Neural cell (in vitro differentiated cells): Measurements from ENCODE around the gene FXYD2. TPM values are rescaled to one million over a fixed set of nuclear protein-coding genes. Genes with fewer than 3 reads are reported as not detected.

Experiments used
- H2AFZ ChIP-seq: fragments of 200-600, 300-800 bp; sonication (generic), shearing (Covaris generic); 2 replicates; pipeline ENCODE4 v1.6.0; 2014; ENCODE audit warnings: low read depth, mild to moderate bottlenecking, antibody characterized with exemption, low read length, moderate library complexity
- H3F3A ChIP-seq: fragments of 200-600 bp; shearing (Covaris generic); 2 replicates; pipeline ENCODE4 v1.6.1; 2016; ENCODE audit warnings: mild to moderate bottlenecking, moderate library complexity, mixed read lengths, antibody characterized with exemption, low read length; ENCODE audit not compliant: insufficient read depth, poor library complexity, severe bottlenecking
- H3K27ac ChIP-seq: fragments of 200-600, 300-800 bp; sonication (generic), shearing (Covaris generic); 2 replicates; pipeline ENCODE4 v1.5.1; 2014; ENCODE audit warnings: mild to moderate bottlenecking, low read length, moderate library complexity
- H3K27me3 ChIP-seq: fragments of 300-800, 200-600 bp; sonication (generic), shearing (Covaris generic); 2 replicates; pipeline ENCODE4 v1.6.0; 2014; ENCODE audit warnings: mild to moderate bottlenecking, low read depth, low read length, moderate library complexity; ENCODE audit not compliant: insufficient read depth
- H3K36me3 ChIP-seq: fragments of 300-800, 200-600 bp; sonication (generic), shearing (Covaris generic); 2 replicates; pipeline ENCODE4 v1.5.1; 2014; ENCODE audit warnings: mild to moderate bottlenecking, antibody characterized with exemption, low read length, moderate library complexity; ENCODE audit not compliant: insufficient read depth
- H3K4me2 ChIP-seq: fragments of 300-800, 200-600 bp; sonication (generic), shearing (Covaris generic); 2 replicates; pipeline ENCODE4 v1.6.0; 2014; ENCODE audit warnings: mild to moderate bottlenecking, low read length
- H3K4me3 ChIP-seq: fragments of 300-800, 200-600 bp; sonication (generic), shearing (Covaris generic); 2 replicates; pipeline ENCODE4 v1.5.1; 2014; ENCODE audit warnings: mild to moderate bottlenecking, low read length, moderate library complexity
- H3K79me2 ChIP-seq: fragments of 200-600 bp; shearing (Covaris generic); replicated peaks from 2 replicates; pipeline ENCODE4 v1.6.0; 2014; ENCODE audit warnings: mild to moderate bottlenecking, low read length, moderate library complexity; ENCODE audit not compliant: insufficient read depth
- H3K9ac ChIP-seq: fragments of 300-800, 200-600 bp; sonication (generic), shearing (Covaris generic); 2 replicates; pipeline ENCODE4 v1.6.1; 2016; ENCODE audit warnings: mild to moderate bottlenecking, low read length, mixed read lengths
- H3K9me2 ChIP-seq: fragments of 200-600 bp; shearing (Covaris generic); 2 replicates; pipeline ENCODE4 v1.6.1; 2016; ENCODE audit warnings: mild to moderate bottlenecking, low read length, mixed read lengths; ENCODE audit not compliant: insufficient read depth
- H3K9me3 ChIP-seq: fragments of 200-600, 300-800 bp; sonication (generic), shearing (Covaris generic); 2 replicates; pipeline ENCODE4 v1.6.1; 2016; ENCODE audit warnings: mild to moderate bottlenecking, mixed run types, low read length, moderate library complexity, mixed read lengths
- H4K20me1 ChIP-seq: fragments of 200-600 bp; shearing (Covaris generic); 2 replicates; pipeline ENCODE4 v1.6.1; 2016; ENCODE audit warnings: mild to moderate bottlenecking, mixed run types; ENCODE audit not compliant: insufficient read depth
- CTCF ChIP-seq: fragments of 450-650 bp; IDR thresholded peaks from 2 replicates; pipeline ENCODE4 v1.5.1; 2014; ENCODE audit warnings: antibody characterized with exemption, mild to moderate bottlenecking, moderate library complexity; ENCODE audit not compliant: poor library complexity, severe bottlenecking
- EP300 ChIP-seq: fragments of 450-650 bp; conservative IDR thresholded peaks from 2 replicates; pipeline ENCODE4 v1.6.1; 2014; ENCODE audit warnings: antibody characterized with exemption, mild to moderate bottlenecking, moderate library complexity; ENCODE audit not compliant: poor library complexity, severe bottlenecking
- EZH2 ChIP-seq: fragments of 200-600, 300-800 bp; shearing (Covaris generic), sonication (generic); IDR thresholded peaks from 2 replicates; pipeline ENCODE4 v1.6.1; 2014; ENCODE audit warnings: antibody characterized with exemption, low read length, borderline replicate concordance, mild to moderate bottlenecking; ENCODE audit not compliant: insufficient read depth, poor library complexity, severe bottlenecking
- MXI1 ChIP-seq: fragments of 450-650 bp; conservative IDR thresholded peaks from 2 replicates; pipeline ENCODE4 v1.6.1; 2014; ENCODE audit warnings: antibody characterized with exemption, mild to moderate bottlenecking; ENCODE audit not compliant: poor library complexity, severe bottlenecking
- POLR2AphosphoS5 ChIP-seq: IDR thresholded peaks from 2 replicates; pipeline ENCODE4 v1.6.1; 2012
- RAD21 ChIP-seq: fragments of 450-650 bp; conservative IDR thresholded peaks from 2 replicates; pipeline ENCODE4 v1.6.1; 2014; ENCODE audit warnings: antibody characterized with exemption, mild to moderate bottlenecking, moderate library complexity
- REST ChIP-seq: IDR thresholded peaks from 2 replicates; pipeline ENCODE4 v1.6.1; 2012; ENCODE audit warnings: borderline replicate concordance
- SMC3 ChIP-seq: fragments of 450-650 bp; conservative IDR thresholded peaks from 2 replicates; pipeline ENCODE4 v1.6.1; 2014; ENCODE audit warnings: antibody characterized with exemption, mild to moderate bottlenecking, moderate library complexity; ENCODE audit not compliant: poor library complexity
- TAF1 ChIP-seq: IDR thresholded peaks from 2 replicates; pipeline ENCODE4 v1.6.1; 2012; ENCODE audit warnings: low read depth
- polyA plus RNA-seq: library from polyadenylated mRNA; depleted of rRNA; stranded (reverse); fragments of >200 nt; gene quantifications from 2 replicates; pipeline ENCODE4 v1.2.3, GENCODE V29; 2014

The FXYD2 gene
- polyA plus RNA-seq, 1 donor from 2014 or later: 4.8 TPM

- Histone ChIP-seq H3K4me2 (no peak overlapping the region), H3K9ac (no peak overlapping the region), H2AFZ (no peak overlapping the region), H3K79me2 (peaks cover 3% of the 10 kb centered on the region), H3K36me3 (peaks cover 3% of the 10 kb centered on the region), H3K4me3 (no peak overlapping the region), H3K27me3 (no peaks in the 10 kb centered on the region), H4K20me1 (no peaks in the 10 kb centered on the region), H3F3A (no peaks in the 10 kb centered on the region), H3K27ac (no peak overlapping the region), H3K9me3 (no peaks in the 10 kb centered on the region), H3K9me2 (no peaks in the 10 kb centered on the region)
- TF ChIP-seq POLR2AphosphoS5 (no peak), CTCF (no peak), TAF1 (no peak), SMC3 (no peak), RAD21 (no peak), EZH2 (no peak)
Observed at GRCh38 chr11:117837070-117837776, 12.7 kb upstream of the FXYD2 start.

GRCh38 chr11:117836077-117836960 is 11.8 kb upstream of the FXYD2 start:
- H3K9me2 ChIP-seq: no peaks in the 10 kb centered on the region
- H3F3A ChIP-seq: no peaks in the 10 kb centered on the region
- H3K9ac ChIP-seq: no peak overlapping the region
- H3K79me2 ChIP-seq: no peaks in the 10 kb centered on the region
- H3K4me2 ChIP-seq: no peak overlapping the region
- H3K4me3 ChIP-seq: no peak overlapping the region
- TF ChIP-seq SMC3: no peak
- TF ChIP-seq REST: no peak
- no peak for TF ChIP-seq POLR2AphosphoS5
- no peak for TF ChIP-seq EZH2
- TF ChIP-seq CTCF: no peak
- TF ChIP-seq EP300: no peak
- no peak for TF ChIP-seq TAF1
- TF ChIP-seq MXI1: no peak
- TF ChIP-seq RAD21: no peak
- no peak overlapping the region for H2AFZ ChIP-seq
- H3K27me3 ChIP-seq: no peaks in the 10 kb centered on the region
- peaks cover 3% of the 10 kb centered on the region for H3K36me3 ChIP-seq
- no peaks in the 10 kb centered on the region for H3K9me3 ChIP-seq
- H3K27ac ChIP-seq: no peak overlapping the region
- H4K20me1 ChIP-seq: no peaks in the 10 kb centered on the region
